Measurements from ENCODE around the gene FRMD4A. TPM values are rescaled to one million over a fixed set of nuclear protein-coding genes. Genes with fewer than 3 reads are reported as not detected.

FRMD4A gene
- total and polyA plus RNA-seq, 2 of the 4 experiments (the other 2 are of a cell fraction), result 30.3 to 68.8 TPM

DNA sequence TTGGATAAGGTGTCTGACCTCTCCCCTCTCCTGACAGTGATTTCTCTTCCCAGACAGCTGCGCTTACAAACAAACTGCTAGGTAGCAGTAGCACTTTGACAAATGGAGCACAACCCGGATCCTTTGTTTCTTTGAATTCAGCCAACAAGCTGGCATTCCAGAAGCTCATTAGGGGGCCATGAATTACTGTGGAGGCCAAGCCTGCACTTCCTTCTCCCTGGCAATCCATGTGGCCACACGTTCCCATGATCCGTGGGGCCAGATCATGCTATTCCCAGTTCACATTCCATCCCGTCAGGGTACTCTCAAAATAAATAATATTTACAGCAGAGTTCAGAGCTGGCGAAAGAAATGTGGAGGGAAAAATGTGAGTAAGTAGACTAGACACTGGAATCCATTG is 571.6 kb downstream of the FRMD4A start:
- no peaks in the 10 kb centered on the region for H4K20me1 ChIP-seq (ENCODE audit: insufficient read depth, low read length)
- peaks cover 0 to 12% of the 10 kb centered on the region in 2 experiments; a peak in 2 of 4 replicates for H3K79me1 ChIP-seq (ENCODE audit: low read depth in 1 of 2, low read length in 2 of 2)
- H4K91ac ChIP-seq (ENCODE audit: insufficient read depth, low read depth, low read length), result peak overlapping the region; percentile 70
- peak; percentile 23 for DNase-seq
- peak overlapping the region; percentile 74 for H3K4ac ChIP-seq (ENCODE audit: low read depth, low read length)
- peak overlapping the region; percentile 69; the same call in 1 of the 2 replicates for H3K23ac ChIP-seq (ENCODE audit: low read depth, low read length)
- no peaks in the 10 kb centered on the region for H3K27me3 ChIP-seq (ENCODE audit: control insufficient read depth, insufficient read depth, low read length)
- in situ Hi-C loops (cut with MboI; ENCODE audit: low sequenced_read_pairs) (no loop called here), intact Hi-C loops (cut with micrococcal nuclease) (no loop called here), dilution Hi-C loops (cut with HindIII; ENCODE audit: low sequenced_read_pairs, unreplicated experiment) (no loop called here)
- peak overlapping the region; percentile 92 for H3K18ac ChIP-seq (ENCODE audit: low read depth, low read length)
- peaks cover 11% of the 10 kb centered on the region for H3K4me1 ChIP-seq (ENCODE audit: control insufficient read depth, insufficient read depth, low read length)
- peak overlapping the region; percentile 53 for H2AFZ ChIP-seq (replicated peaks; ENCODE audit: low read length, poor library complexity)
- no peak overlapping the region for H3K56ac ChIP-seq (ENCODE audit: extremely low read depth, insufficient read depth, low read length)
- H3K9ac ChIP-seq (ENCODE audit: low read depth, low read length), result no peak overlapping the region
- H2AK9ac ChIP-seq (replicated peaks; ENCODE audit: low read depth, low read length, poor library complexity), result peak overlapping the region; percentile 73
- ChIA-PET POLR2A (ENCODE audit: unreplicated experiment) (no interaction called here), CTCF (no interaction called here)
- peak overlapping the region; percentile 31; the same call in 1 of the 3 replicates for H2BK15ac ChIP-seq (ENCODE audit: low read depth, low read length)
- H3K4me3 ChIP-seq (ENCODE audit: insufficient read depth, low read depth, low read length), result no peak overlapping the region
- H4K5ac ChIP-seq (ENCODE audit: low read depth, low read length), result peak overlapping the region; percentile 93; the same call in 1 of the 2 replicates
- peak overlapping the region; percentile 88 for H2BK120ac ChIP-seq (ENCODE audit: low read depth, low read length)
- peak overlapping the region; percentile 53 for H3K14ac ChIP-seq (replicated peaks; ENCODE audit: low read depth, low read length)
- peak overlapping the region; percentile 96 for H2BK5ac ChIP-seq (ENCODE audit: low read depth, low read length, poor library complexity, severe bottlenecking)
- no peak for ATAC-seq (ENCODE audit: low read depth)
- H3K9me3 ChIP-seq (ENCODE audit: control insufficient read depth, insufficient read depth, low read length), result no peaks in the 10 kb centered on the region
- H2AK5ac ChIP-seq (ENCODE audit: low read depth, low read length), result peak overlapping the region; percentile 52; the same call in 1 of the 2 replicates
- no peaks in the 10 kb centered on the region; the same call in 1 of the 2 replicates for H3K36me3 ChIP-seq (ENCODE audit: control insufficient read depth, insufficient read depth, low read length)
- peaks cover 6% of the 10 kb centered on the region for H3K9me1 ChIP-seq (ENCODE audit: insufficient read depth, low read length)
- H2BK20ac ChIP-seq (ENCODE audit: low read depth, low read length), result peak overlapping the region; percentile 75
- peak overlapping the region; percentile 41 to 90; a peak in 3 of 4 replicates for H4K8ac ChIP-seq (ENCODE audit: low read depth in 2 of 2, low read length in 2 of 2)
- no peak overlapping the region for H3K4me2 ChIP-seq (ENCODE audit: low read depth, low read length)
- WGBS, 2 experiments (ENCODE audit: extremely low coverage in 2 of 2, insufficient read length in 1 of 2), result 71% methylated on average over 2 of the region's 6 CpGs; no CpG with 5 or more reads in 1 of the 2 experiments
- no TSS peak for BruUV-seq (replicated peaks)
- TF ChIP-seq NFE2L2 (IDR thresholded peaks at IDR 0.05; ENCODE audit: low read depth, low read length) (no peak), CHD1 (IDR thresholded peaks at IDR 0.05; ENCODE audit: low read depth, low read length) (no peak), BHLHE40 (IDR thresholded peaks at IDR 0.05; ENCODE audit: low read depth, low read length) (no peak), FOS (IDR thresholded peaks at IDR 0.05; ENCODE audit: low read depth, low read length) (no peak), RAD21 (IDR thresholded peaks at IDR 0.05; ENCODE audit: low read length) (no peak), RFX5 (IDR thresholded peaks at IDR 0.05; ENCODE audit: low read depth, low read length) (no peak), MXI1 (IDR thresholded peaks at IDR 0.05; ENCODE audit: borderline replicate concordance, low read depth, low read length) (no peak)
- TF ChIP-seq, protein P1, sequence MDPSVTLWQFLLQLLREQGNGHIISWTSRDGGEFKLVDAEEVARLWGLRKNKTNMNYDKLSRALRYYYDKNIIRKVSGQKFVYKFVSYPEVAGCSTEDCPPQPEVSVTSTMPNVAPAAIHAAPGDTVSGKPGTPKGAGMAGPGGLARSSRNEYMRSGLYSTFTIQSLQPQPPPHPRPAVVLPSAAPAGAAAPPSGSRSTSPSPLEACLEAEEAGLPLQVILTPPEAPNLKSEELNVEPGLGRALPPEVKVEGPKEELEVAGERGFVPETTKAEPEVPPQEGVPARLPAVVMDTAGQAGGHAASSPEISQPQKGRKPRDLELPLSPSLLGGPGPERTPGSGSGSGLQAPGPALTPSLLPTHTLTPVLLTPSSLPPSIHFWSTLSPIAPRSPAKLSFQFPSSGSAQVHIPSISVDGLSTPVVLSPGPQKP (IDR thresholded peaks at IDR 0.05; ENCODE audit: borderline replicate concordance, low read depth, low read length), result no peak
- H3K27ac ChIP-seq (ENCODE audit: insufficient read depth, low read length), result peak overlapping the region; percentile 32; the same call in 1 of the 2 replicates

Data from IMR-90 (cell line).